GM19455 (cell line): ENCODE data around the gene RRP1.

Experiments
- ATAC-seq: cut with Tn5 transposase; IDR thresholded peaks from one replicate; pipeline ENCODE4 v1.9.1; 2021; ENCODE audit not compliant: unreplicated experiment

The RRP1 gene

DNA sequence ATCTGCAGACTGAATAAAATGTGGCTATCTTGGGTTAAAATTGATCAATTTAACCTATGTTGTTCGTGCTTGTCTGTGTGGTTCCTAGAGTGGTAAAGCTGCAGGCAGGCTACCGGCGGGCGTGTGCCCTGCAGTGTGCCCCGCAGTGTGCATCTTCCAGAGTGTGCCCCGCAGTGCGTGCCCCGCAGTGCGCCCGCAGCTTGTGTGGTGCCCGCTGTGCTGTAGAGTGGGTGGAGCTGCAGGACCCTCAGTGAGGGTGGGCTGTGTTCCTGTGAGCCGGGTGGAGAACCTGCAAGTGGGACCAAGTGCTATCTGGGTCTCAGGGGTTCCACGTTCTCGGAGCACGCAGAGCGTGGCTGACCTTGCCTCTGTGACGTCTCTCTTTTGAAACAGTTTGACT, 10.7 kb downstream of the RRP1 start:
- ATAC-seq, result no peak

DNA sequence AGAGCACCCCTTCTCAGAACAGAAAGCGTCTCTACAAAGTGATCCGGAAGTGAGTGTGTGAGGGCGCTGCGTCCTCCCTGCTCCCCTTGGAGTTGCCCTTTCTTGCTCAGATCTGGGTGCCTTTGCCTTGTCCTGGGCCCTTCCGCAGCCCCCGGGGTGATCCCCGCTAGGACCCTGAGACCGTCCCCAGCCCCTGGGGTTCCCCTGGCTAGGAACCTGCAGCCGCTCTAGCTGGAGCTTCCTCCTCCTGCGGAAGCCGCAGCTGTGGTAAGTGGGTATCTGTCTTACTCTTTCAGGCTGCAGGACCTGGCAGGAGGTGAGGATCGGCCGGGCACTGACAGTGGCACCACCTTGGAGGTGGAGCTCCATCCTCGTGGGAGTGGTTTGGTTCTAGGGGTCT, 11.2 kb downstream of the RRP1 start:
- ATAC-seq, result no peak

DNA sequence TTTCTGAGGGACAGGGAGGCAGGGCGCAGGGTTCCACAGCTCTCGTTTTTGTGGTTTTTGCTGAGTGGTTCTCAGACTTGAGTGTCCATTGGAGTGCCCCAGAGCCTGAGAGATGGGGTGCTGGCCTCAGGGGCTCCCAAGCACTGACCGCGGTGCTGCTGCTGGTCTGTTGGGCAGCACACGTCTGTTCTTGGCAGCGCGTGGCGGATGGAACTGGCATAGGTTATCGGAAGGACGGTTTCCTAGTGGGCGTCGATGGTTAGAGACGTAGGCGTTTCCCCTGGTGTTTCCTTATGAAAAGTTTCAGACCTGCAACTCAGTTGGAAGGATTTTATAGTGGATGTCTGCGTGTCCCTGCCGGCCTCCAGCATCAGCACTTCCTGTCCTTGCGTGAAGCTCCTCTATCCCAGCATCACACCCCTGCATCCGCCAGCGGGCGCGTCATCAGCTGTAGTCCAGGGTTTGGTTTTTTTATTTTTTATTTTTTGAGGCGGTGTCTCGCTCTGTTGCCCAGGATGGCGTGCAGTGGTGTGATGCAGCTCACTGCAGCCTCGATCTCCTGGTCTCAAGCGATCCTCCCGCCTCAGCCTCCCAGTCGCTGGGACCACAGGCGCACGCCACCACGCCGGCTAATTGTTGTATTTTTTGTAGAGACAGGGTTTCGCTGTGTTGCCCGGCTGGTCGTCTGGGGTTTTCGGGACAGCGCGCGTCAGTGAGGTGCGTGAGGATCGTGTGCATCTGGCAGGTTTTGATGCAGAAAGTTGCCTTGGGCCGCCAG, 11.8 kb downstream of the RRP1 start:
- ATAC-seq, result no peak

DNA sequence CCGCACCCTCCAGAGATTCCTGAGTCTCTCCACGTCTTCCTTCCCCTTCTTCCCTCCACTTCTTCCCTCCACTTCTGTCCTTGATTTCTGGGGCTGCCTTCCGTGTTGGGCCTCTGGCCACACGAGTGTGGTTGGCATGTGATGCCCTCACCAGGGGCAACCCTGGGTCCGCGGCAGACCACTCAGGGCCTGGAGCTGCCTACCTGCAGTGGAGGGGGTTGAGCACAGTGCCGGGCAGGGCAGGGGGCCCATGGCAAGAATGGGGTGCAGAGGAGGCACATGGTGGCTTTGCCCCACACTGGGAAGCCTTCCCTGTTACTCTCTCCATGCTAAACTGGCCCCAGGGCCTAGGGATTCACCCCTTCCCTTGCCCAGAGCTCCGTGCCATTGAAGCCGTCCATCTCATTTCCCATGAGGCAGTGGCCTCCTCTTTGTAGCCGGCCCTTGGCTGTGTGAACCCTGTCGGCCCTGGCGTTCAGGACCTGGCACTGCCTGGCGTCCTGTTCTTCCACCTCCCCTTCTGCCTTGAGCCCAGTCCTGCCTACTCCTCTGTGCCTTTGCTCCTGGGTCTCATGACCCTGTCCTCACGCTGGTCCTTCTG, 13.4 kb downstream of the RRP1 start:
- no peak for ATAC-seq

DNA sequence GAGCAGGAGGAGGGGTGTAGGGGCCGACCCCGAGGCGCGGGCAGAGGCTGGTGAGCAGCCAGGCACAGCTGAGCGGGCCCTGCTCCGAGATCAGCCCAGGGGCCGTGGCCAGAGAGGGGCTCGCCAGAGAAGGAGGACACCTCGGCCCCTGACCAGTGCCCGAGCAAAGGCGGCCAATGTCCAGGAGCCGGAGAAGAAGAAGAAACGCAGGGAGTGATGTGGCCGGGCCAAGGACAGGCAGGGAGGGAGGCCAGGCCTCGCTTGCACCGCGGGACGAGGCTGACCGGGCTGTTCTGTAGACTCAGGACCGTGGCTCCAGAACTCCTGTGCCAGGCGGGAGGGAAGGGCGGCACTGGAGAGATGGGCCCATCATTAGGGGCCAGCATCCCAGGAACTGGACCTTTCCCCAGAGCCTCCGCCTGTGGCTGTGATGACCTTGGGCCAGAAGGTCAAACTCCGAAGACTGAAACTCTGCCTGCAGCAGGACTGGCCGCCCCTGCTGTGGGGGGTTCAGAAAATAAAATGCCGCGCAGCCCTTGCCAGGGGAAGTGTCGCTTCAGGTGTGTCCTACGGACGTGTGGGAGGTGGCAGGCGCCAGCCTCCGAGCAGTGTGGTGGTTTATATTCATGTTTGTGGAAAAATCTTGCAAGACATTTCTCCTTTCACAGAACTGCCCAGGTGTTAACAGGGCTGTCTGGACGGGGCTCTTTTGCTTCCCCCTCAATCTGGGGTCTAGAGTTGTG, 14.4 kb downstream of the RRP1 start:
- ATAC-seq, result no peak

DNA sequence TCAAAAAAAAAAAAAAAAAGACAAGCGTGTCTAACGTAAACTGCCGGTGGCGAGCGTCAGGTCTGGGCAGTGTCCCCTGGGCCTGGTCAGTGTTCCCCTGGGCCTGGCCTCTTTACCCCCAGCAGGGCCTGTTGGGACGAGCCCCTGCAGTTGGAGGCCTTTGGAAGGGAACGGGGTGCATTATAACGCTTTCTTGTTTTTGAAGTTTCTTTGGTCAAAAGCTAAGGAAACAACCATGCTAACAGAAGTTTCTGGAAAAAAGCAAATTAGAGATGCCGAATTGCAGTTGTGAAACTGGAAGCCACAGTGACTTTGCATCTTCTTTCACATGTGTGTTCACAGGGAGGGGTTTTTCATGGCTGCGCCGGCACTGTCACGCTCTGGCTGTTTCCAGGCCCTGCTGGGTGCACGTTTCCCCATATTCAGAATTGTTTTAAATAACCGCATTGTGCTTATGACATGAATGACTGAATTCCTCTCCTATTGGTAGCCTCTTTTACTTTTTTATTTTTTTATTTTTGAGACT, 16.0 kb downstream of the RRP1 start:
- peak; percentile 75 for ATAC-seq

DNA sequence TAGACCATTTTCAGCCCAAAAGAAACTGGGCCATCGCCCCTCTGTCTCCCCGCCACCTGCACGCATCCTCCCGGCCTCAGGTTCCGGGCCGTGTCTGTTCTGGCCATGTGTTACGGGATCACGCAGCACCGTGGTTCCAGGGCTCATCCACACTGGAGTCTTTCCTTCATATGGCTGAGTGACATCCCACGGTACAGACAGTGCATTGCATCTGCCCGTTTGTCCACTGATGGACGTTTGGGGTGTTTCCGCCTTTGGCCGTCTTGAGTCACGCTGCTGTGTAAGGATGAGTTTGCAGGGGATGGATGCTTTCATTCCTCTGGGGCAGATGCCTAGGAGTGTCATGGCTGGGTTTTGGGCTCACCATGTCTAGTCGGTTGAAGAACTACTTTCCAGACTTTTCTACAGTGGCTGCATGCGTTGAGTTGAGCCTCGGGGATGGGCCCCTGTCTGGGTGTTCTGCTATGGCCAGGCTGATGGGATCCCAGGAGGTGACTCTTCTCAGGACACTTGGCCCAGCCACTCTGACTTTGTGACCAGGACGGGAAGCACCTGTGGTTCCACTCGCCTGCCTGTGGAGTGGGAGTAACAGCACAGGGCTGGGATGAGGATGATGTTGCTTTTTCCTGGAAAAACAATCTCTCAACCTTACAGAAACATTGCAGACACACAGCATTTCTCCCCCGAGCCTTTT, 16.8 kb downstream of the RRP1 start:
- no peak for ATAC-seq

DNA sequence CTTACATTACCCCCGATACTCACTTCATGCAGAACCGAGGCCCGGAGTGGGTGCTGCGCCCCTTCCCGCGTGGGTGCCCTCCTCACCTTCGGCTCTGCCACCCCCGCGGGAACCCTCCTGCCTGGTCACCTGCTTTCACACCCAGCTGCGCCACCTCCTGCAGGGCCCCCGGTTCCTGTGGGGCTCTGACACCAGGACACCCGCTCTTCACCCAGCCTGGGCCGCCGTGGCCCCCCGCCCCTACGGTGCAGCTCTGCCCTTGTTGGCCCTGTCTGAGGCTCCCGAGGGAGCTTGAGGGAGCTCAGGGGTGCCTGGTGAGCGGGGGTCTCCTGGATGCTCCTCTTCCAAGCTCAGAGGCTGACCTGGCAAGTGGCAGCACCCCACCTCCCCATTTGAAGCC, 19.0 kb downstream of the RRP1 start:
- no peak for ATAC-seq

DNA sequence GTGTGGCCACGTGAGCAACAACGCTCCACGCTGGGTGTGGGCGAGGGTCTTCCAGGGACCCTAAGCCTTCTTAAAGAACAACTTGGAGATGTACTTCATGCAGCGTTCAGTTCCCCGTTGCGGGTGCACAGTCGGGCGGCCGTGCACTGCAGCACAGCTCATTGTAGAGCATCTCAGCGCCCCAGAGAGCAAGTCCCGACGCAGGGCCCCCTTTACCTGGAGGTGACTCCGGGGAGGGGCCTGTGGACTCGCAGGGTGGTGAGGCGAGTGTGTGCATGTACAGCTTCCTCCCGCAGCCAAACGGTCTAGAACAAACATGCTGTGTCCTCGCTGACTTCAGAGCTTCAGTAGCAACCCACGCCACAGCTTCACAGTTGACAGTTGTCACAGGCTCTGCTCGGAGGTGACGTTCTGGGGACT, 19.5 kb downstream of the RRP1 start:
- no peak for ATAC-seq

DNA sequence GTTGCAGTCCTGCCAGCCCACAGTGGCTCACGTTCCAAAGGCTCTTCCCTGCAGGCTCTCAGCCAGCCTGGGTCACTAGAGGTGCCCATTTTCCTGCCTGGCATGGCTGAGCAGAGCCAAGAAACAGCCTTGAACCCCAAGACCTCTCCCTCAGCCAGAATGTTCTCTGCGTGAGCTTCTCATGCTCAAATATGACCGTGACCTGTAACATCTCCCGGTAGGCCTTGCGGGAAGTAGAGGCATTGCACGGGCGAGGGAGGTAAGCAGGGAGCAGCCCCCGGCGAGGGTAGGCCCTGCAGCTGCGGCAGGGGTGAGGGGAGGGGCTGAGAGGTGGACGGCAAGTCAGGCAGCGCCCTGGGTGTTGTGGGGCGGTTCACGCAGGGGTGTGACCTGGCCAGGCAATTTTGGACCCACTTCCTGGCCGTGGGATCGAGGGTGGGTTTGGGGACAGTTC, 20.0 kb downstream of the RRP1 start:
- ATAC-seq, result no peak

DNA sequence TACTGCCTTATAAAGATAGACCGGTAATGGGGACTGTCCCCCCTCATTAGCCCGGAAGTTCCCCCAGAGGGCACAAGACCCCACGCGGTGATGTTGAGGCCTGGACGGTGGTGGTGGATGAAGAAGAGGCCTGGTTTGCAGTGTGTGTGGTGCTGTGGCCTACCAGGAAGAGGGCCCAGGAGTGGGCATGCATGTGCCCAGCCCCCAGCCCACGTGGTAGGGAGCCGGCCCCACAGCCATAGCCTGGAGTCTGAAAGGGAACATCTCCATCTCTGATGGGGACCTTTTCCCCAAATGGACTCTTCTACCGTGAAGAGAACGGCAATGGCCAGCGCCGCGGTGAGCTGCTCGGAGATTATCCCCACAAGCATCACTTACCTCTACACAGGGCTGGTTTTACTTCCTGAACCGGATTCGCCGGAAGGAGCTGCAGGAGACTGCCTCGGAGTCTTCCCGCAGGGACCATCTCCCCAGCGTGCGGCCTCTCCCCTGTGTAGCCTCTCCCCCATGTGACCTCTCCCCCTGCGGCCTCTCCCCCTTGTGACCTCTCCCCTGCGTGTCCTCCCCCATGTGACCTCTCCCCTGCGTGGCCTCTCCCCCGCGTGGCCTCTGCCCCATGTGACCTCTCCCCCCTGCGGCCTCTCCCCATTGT, 20.6 kb downstream of the RRP1 start:
- ATAC-seq, result no peak

DNA sequence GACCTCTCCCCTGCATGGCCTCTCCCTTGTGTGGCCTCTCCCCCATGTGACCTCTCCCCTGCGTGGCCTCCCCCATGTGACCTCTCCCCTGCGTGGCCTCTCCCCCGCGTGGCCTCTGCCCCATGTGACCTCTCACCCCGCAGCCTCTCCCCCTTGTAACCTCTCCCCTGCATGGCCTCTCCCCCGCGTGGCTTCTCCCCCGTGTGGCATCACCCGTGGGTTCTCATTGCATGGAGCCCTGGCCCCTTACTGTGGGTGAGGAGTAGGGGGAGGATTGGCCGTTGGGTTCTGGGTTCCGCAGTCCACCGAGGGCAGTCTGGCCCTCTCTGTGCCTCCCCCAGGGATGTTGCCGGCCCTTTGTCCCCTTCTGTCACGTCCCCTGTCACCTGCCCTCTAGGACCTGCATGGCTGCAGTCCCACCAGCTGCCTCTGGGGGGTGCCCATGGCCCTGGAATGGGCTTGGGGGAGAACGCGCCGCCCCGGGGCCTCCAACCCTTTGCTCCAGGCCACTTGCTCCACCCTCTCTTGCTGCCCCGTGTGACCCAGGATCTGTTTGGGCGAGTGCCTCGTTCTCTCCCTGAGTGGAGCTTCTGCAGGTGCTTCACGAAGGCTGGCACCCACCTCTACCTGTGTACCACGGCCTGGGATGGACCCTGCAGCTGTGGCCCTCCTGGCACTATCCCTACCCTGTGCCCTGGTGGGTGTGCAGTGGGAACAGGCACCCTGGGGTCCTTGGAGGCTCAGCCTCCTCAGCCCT, 21.3 kb downstream of the RRP1 start:
- peak; percentile 52 for ATAC-seq

DNA sequence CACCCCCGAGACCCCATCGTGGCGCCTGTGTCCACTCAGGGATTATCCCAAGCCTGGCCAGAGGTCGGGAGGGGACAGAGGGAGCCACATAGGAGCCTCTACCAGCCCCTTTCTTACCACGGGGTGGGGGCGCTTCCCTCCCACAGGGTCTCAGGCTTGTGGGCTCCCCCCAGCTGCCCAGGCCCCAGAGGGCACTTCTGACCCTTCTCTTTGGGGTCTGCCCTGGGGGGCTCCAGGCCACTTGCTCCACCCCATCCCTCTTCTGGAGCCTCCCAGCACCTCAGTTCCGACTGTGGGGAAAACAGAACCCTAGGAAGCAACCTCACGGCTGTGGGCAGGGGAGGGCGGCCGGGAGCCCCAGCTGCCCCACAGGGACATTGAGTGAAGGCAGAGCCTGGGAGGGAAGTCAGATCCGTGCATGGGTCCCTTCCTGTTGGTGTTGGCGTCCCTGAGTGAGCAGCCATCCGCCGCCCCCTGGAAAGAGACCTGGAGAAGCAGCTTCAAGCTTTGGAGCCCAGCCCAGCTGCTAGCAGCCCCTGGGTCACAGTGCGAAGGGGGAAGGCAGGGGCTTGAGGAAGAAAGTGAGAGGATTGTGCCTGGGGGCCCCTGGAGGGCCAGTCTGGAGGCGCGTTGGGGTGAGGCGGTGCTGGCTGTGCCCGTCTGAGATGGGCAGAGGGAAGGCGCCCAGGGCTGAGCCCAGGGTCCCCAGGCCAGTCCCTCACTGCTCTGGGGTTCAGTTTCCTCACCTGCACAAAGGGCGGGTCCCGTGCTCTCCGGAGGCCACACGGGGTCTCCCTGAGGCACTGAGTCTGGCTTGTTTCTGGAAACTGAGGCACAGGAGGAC, 22.1 kb downstream of the RRP1 start:
- no peak for ATAC-seq

DNA sequence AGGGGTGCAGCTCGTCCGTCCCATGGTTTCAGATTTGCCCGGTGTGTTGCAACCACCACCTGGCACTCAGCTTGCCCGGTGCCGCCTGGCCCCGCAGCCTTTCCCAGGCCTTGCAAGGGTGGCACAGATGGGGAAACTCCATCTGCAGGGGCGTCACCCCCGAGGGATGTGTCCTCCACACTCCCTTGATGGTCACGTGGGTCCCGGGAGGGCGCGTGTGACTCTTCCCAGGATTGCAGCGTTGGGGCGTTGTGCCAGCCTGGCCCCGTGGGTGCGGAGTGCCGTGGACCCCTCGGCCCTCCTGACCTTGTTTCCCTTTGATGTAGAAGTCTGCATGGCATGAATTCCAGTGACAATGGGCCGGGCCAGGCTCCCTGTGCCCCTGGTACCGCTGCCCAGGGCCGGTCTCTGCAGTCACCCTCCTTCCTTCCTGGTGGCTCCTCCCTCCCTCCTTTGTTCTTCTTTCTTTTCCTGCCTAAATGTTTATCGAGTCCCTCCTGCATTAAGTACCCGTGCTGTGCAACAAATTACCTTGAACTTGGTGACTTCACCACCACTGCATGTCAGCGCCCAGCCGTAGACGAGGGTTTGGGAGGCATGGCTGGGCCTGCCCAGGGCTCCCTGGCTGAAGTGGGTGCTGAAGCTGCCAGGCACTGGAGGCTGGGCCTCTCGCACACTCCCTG, 22.9 kb downstream of the RRP1 start:
- ATAC-seq, result no peak

DNA sequence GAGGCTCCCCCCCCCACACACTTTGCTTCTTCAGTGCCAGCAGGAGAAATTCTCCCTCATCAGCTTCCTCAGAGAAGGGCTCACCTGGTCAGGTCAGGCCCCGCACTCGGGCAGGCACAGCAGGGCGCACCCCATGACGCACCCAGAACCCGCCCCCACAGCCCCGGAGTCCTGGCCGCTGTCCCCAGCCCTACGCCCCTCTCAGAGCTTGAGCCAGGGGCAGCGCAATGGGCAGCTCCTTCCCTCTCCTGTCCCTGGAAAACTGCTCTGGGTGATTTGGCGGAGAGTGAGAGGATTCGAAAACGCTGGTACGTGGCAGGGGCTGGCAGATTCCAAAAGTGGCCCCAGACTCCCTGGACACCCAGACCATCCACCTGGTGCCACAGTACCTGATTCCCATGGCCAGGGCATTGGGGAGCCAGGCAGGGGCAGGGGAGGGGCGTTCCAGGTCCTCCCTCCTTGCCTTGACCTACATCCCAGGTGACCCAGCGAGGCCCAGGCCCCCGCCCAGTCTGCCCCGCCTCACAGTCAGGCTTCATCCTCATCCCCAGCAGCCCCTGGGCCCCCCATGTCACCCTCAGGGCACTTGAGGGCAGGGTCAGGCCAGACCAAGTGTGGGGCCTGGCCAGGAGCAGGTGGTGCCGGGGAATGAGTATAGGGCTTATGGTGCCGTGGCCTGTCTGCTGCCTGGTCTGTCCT, 23.7 kb downstream of the RRP1 start:
- ATAC-seq, result no peak

DNA sequence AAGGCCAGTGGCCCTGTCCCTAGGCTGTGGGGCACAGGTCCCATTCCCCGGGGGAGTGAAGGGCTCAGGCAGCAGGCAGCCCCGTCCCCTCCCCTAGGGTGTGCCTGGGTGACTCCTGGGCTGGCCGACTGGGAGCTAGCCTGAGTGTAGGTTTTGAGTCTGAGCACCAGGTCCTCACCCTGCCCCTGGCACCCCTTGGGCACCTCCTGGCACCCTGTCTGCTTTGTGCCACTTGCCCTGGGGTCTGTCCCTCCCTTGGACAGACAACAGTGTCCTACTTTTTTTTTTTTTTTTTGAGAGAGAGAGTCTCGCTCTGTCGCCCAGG, 24.2 kb downstream of the RRP1 start:
- ATAC-seq, result no peak

DNA sequence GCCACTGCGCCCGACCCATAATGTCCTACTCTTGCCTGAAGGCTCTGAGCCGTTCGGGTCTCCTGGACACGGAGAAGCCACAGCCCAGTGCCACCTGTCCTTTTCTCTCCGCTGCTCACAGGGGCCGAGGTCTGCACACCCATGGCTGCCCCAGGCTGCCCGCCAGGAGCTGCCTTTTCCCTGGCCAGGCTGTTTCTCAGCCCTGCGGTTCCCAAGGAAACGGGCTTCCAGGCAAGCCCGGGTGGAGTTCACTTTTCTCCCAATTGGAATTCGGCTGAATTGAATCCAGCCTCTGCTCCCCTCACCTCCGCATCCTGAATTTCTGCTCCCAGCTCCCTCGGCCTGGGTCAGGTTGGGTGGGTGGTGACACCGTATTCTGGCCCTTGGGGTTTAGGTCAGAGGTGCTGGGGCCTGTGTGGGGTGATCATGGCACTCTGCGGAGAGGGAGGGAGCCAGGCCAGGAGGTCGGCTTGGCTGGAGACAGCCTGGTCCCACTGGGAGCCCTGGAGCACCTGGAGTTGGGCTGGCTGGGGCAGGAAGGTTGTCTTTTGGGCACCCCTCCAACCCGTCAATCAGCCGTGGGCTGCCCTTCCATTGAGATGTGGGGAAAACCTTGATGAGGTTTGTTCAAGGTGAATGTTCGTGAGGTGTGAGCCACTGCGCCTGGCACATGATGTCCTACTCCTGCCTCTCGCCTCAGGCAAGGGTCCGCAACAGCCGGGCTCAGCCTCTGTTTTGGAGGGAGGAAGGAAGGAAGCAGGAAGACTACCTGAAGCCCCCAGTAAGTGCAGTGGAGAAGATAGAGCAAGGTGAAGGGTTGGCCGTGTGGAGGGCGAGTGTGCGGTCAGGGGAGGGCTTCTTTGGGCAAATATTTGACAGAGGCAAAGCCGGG, 25.1 kb downstream of the RRP1 start:
- no peak for ATAC-seq
